Gastroesophageal sphincter (tissue), 3 donors: Measurements from ENCODE around the gene DMRTB1.

ENCODE experiments used
- CTCF ChIP-seq, 4 experiments: fragments of 200-600 bp in 2 of 4; fragments of 450-650 bp in 2 of 4; sonication (generic) in 1 of 4; IDR thresholded peaks; one replicate each; pipeline ENCODE4 v1.5.1; 2017 to 2019; ENCODE audit warnings: antibody characterized with exemption in 4 of 4, mild to moderate bottlenecking in 2 of 4, moderate library complexity in 2 of 4
- POLR2A ChIP-seq, 2 donors: fragments of 450-650 bp; IDR thresholded peaks; one replicate each; pipeline ENCODE4 v1.6.1; 2017; ENCODE audit warnings: antibody characterized with exemption in 2 of 2, mild to moderate bottlenecking in 2 of 2, moderate library complexity in 1 of 2
- POLR2AphosphoS5 ChIP-seq: sonication (generic); formaldehyde crosslinking; IDR thresholded peaks from one replicate; pipeline ENCODE4 v1.6.1; 2017; ENCODE audit warnings: antibody characterized with exemption

DNA sequence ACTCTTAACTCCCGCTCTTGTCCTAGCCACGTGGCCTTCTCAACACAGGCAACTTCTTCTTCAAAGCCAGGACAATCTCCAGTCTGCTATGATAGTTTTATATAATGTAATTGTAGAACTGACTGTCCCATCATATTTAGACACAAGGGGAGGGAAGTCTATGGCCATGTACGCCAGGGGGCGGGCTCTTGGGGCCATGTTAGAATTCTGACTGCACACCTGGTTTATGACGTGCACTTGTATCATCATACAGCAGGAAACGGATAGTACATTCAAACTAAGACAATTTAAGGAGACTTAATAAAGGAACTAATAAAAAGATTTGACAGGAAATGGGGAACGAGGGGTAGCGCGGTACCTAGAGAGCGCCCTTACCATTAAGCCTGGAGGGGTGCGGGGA lies 21.5 kb downstream of the DMRTB1 start:
- TF ChIP-seq CTCF (IDR thresholded peaks at IDR 0.05) (no peak), POLR2A (IDR thresholded peaks at IDR 0.05) (no peak), POLR2AphosphoS5 (no peak)
